GM19468 (cell line): Measurements from ENCODE around the gene MYLK3.
"Not testable (repeated sequence)": the region's sequence is repeated elsewhere in the genome, so short reads cannot be mapped to it uniquely, and the experiment has no call there.

Experiments used
- ATAC-seq: cut with Tn5 transposase; IDR thresholded peaks from one replicate; pipeline ENCODE4 v1.9.1; 2021; ENCODE audit warnings: mild to moderate bottlenecking, moderate library complexity, moderate number of reproducible peaks; ENCODE audit not compliant: unreplicated experiment; ENCODE audit errors: extremely low read depth

MYLK3 gene

DNA sequence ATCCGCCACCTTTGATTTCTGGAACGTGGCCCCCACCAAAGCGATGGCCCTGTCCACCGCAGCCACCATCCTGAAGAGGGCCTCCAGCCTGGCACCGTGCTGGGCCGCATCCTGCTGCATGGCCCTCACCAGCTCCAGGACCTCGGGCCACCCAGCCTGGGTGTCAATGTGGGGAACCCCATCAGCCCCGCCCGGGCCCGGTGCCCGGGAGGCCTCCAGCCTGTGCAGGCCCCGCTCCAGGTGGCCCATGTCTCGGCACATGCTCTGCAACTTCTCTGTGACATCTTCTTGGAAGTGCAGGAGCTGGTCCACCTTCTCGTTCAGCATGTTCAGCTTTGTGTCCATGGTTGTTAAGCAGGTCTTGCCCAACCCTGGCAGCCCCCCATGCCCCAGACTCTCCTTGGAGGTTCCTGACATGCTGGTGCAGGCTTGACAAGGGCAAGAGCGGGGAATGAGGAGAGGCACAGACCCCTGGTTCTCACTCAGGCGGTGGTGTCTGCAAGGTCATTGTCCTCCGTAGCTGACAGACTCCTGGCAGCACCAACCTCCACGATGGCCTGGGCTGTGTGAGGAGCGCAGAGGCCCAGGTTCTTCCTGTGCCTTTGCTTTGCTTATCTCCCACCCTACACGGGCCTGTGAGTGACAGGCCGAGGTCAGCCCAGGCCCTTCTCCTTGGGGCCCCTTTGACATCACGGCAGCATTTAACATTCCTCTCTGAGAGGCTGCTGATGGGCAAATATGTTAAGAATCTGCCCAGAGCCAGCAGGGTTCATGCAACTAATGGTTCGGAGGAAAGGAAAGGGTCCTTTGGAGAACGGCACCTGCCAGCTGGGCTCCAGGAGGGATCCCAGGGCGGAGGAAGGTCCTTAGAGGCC lies at the start of gene MYLK3:
Gene MYLK3 (minus strand): TSS at position 568 of the 875 bp plus-strand sequence. CDS start 151 bp downstream, at position 417.
- no peak for ATAC-seq

GRCh38 chr16:46797501-46797900 lies 49.4 kb upstream of the MYLK3 start:
- no peak for ATAC-seq

DNA sequence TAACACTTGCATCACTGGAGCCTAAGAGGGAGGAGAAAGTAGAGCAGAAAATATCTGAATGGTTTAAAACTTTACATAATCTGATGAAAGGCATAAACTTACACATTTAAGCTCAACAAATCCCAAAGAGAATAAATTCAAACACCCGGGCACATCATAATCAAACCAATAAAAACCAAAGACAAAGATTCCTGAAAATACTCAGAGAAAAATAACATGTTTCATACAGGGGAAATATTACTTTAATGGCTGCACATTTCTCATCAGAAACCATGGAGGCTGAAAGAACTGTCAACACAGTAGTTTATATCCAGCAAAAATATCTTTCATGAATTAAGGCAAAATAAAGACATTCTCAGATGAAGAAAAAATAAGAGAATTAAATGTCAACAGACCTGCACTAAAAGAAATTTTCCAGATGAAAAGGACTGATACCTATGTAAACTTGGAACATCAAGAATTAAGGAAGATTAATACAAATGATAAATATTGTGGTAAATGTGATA lies 48.7 kb upstream of the MYLK3 start:
- ATAC-seq, result no peak

- no peak for ATAC-seq
Observed at GRCh38 chr16:46793841-46794240, 45.7 kb upstream of the MYLK3 start.

DNA sequence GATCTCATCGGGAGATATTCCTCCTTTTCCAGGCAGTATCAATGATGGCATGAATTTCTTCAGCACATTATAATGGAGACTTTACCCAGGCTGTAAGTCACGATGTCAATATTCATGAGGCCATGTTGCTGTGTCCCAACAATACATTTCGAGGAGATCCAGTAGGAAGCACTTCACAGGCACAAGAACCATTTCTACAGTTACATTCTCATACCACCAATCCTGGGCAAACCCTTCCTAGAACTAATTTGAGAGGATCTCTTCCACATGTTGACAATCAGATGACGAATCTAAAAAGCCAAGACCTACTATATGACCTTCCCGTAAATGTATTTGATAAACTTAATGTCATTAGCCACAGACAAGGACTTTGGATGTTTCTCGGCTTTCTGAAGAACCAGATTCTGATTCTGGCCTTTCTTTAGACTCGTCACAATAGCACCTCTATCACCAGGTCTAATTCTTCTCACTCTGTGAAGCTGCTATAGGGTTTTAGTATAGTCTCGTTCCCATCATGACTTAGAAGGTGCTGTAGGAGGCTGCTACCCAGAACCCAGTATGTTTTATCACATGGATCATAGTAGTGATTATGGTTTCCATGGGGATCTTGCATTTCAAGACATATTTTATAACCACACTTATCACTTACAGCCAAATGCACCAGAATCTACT lies 42.6 kb upstream of the MYLK3 start:
- ATAC-seq, result no peak

GRCh38 chr16:46789499-46790414 lies 41.6 kb upstream of the MYLK3 start:
- peak; percentile 80 for ATAC-seq

DNA sequence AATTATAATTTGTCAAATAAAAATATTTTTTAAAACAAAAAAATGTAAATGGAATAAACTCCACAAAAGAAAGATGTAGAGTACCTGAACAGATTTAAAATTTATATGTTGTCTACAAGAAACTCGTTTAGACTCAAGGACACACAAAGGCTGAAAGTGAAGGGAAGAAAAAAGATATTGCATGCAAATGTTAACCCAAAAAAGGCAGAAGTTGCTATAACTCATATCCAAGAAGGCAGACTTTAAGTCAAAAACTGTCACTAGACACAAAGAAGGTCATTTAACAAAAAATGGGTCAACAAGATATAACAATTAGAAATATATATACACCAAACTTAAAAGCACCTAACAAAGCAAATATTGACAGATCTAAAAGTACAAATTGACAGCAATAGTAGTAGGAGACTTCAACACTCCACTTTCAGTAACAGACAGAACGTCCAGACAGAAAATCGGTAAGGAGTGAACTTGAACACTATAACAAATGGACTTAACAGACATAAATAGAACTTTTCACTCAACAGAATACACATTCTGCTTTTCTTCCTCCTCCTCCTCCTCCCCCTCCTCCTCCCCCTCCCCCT lies 40.8 kb upstream of the MYLK3 start:
- ATAC-seq, result no peak

DNA sequence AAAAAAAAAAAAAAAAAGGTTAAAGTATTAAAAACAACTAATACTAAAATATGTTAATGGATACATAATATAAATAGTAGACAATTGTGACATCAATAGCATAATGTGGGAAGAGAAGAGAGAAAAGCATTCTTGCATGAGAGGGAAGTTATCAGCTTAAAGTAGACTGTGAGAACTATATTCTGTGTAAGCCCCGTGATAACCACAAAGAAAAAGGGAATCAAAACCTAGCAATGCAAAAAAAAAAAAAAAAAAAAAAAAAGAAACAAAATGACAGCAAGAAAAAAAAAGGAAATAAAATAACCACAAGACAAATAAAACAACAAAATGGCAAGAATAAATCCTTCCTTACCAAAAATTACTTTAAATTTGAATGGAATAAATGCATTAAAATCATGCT lies 39.8 kb upstream of the MYLK3 start:
- no peak for ATAC-seq

GRCh38 chr16:46785076-46785845 lies 37.1 kb upstream of the MYLK3 start:
- ATAC-seq, result no peak

GRCh38 chr16:46784569-46784968 lies 36.4 kb upstream of the MYLK3 start:
- not testable (repeated sequence) for ATAC-seq

DNA sequence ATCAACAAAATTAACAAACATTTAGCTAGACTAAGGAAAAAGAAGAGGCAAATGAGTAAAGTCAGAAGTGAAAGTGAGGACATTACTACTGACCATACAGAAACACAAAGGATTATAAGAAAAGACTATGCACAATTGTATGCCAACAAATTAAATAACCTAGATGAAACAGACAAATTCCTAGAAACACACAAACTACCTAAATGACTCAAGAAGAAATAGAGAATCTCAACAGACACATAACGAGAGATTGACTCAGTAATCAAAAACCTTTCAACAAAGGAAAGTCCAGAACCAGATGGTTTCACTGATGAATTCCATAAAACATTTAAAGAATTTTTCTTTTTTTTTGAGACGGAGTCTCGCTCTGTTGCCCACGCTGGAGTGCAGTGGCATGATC lies 35.7 kb upstream of the MYLK3 start:
- no peak for ATAC-seq

DNA sequence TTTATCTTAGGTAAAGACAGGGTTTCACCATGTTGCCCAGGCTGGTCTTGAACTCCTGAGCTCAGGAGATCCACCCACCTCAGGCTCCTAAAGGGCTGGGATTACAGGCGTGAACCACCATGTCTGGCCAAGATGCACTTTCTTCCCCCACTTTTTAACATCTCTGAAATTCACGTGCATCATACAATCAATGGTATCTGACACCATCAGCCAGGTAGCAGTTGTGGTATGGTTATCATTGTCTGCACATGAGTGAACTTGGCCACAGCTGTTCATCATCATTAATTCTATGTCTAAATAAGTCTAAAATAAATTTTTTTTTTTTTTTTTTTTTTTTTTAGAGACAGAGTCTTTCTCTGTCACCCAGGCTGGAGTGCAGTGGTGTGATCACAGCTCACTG lies 34.2 kb upstream of the MYLK3 start:
- ATAC-seq, result no peak

DNA sequence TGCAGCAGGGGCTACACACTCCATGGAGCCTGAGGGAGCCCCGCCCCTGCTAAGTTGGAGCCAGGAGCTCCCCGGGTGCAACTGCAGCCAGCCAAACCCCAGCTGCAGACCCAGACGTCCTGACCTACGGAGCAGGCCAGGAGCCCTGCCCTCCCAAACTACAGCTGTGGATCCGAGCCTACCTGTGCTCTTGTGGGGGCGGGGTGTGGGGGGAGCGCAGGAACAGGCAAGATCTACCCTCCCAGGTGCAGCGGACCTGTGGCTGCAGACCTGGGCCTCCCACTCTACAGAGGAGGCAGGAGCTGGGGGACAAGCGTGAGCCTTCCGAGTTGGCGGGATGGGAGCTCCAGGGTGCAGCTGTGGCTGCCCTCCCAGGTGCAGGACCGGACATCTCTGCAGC lies 29.7 kb upstream of the MYLK3 start:
- no peak for ATAC-seq

GRCh38 chr16:46775214-46775613 lies 27.1 kb upstream of the MYLK3 start:
- no peak for ATAC-seq

GRCh38 chr16:46774743-46775177 lies 26.6 kb upstream of the MYLK3 start:
- no peak for ATAC-seq

GRCh38 chr16:46772463-46772862 lies 24.3 kb upstream of the MYLK3 start:
- ATAC-seq, result no peak

DNA sequence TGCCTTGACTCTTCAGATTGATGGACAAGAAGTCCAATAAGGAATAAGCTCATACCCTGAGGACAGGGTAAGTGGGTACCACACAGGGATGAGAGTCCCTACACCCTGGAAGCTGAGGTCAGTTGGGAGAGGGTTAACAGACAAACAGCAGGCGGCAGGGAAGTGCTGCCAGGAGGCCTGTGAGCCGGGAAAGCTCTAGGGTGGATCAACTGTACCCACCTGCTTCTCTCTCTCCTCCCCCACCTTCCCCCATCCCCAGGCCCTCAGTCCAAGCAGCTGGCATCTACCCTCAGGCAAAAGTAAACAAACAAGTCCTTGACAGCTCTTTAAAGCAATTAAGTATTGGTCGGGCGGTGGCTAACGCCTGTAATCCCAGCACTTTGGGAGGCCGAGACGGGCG lies 20.7 kb upstream of the MYLK3 start:
- no peak for ATAC-seq

DNA sequence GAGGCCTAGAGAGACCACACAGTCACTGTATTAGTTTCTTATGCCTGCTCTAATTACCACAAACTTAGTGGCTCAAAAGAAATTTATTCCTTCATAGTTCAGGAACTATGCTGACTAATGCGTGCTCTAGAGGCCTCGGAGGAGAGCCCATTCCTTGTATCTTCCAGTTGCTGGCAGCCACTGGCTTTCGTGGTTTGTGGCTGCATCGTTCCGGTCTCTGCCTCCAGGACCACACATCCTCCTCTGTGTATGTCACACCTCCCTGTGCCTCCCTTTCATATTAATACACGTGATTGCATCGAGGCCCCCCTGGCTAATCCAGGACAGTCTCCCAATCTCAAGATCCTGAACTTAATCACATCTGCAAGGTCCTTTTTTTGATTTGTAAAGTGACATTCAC lies 16.9 kb upstream of the MYLK3 start:
- ATAC-seq, result no peak

GRCh38 chr16:46763147-46763546 lies 15.0 kb upstream of the MYLK3 start:
- no peak for ATAC-seq
